DND-41 (cell line): Measurements from ENCODE around the gene CBY1.

Experiments
- ATAC-seq: fragments of 200-7000 bp; cut with Tn5 transposase; 3 replicates; pipeline ENCODE4 v1.9.1; 2021; ENCODE audit warnings: low read depth; ENCODE audit not compliant: insufficient read depth
- DNase-seq: peaks from one replicate; pipeline ENCODE4 v3.0.0-alpha.2; 2020
- H2AFZ ChIP-seq: 2 replicates; pipeline ENCODE4 v1.6.0; 2012; ENCODE audit warnings: low read depth, low read length
- H3K27ac ChIP-seq: 2 replicates; pipeline ENCODE4 v1.5.1; 2012; ENCODE audit warnings: low read length, inconsistent platforms
- H3K27me3 ChIP-seq: fragments of 200-600 bp; sonication (generic); 2 replicates; pipeline ENCODE4 v1.6.0; 2012; ENCODE audit warnings: low read length, mild to moderate bottlenecking, inconsistent platforms; ENCODE audit not compliant: insufficient read depth, poor library complexity
- H3K36me3 ChIP-seq: 2 replicates; pipeline ENCODE4 v1.5.1; 2012; ENCODE audit warnings: low read length, inconsistent platforms; ENCODE audit not compliant: insufficient read depth
- H3K4me1 ChIP-seq: 2 replicates; pipeline ENCODE4 v1.5.1; 2012; ENCODE audit warnings: mild to moderate bottlenecking, low read length; ENCODE audit not compliant: insufficient read depth
- H3K4me2 ChIP-seq: 2 replicates; pipeline ENCODE4 v1.6.0; 2012; ENCODE audit warnings: mild to moderate bottlenecking, moderate library complexity, low read length, inconsistent platforms; ENCODE audit not compliant: insufficient read depth
- H3K4me3 ChIP-seq, 2 experiments: fragments of 200-600 bp in 1 of 2; shearing (Covaris generic) in 1 of 2; 2 replicates each; pipeline ENCODE4 v1.5.1; 2012 to 2016; ENCODE audit warnings: inconsistent platforms in 2 of 2, low read length in 2 of 2, mild to moderate bottlenecking in 2 of 2, low read depth in 1 of 2, moderate library complexity in 1 of 2
- H3K79me2 ChIP-seq: 2 replicates; pipeline ENCODE4 v1.6.0; 2012; ENCODE audit warnings: low read length, inconsistent platforms; ENCODE audit not compliant: insufficient read depth
- H3K9ac ChIP-seq: 2 replicates; pipeline ENCODE4 v1.6.0; 2012; ENCODE audit warnings: low read depth, mild to moderate bottlenecking, inconsistent platforms, low read length, moderate library complexity
- H3K9me3 ChIP-seq: 2 replicates; pipeline ENCODE4 v1.5.1; 2012; ENCODE audit warnings: low read length, moderate library complexity, mild to moderate bottlenecking, inconsistent platforms; ENCODE audit not compliant: insufficient read depth, severe bottlenecking
- H4K20me1 ChIP-seq: 2 replicates; pipeline ENCODE4 v1.6.0; 2012; ENCODE audit warnings: low read length; ENCODE audit not compliant: insufficient read depth
- CTCF ChIP-seq: IDR thresholded peaks from 2 replicates; pipeline ENCODE4 v1.5.1; 2012; ENCODE audit warnings: borderline replicate concordance, low read length, moderate library complexity, mild to moderate bottlenecking; ENCODE audit not compliant: poor library complexity, severe bottlenecking; ENCODE audit errors: extremely low read depth
- EZH2 ChIP-seq: IDR thresholded peaks from 3 replicates; pipeline ENCODE4 v1.6.1; 2012; ENCODE audit warnings: borderline replicate concordance, low read depth, mild to moderate bottlenecking, moderate library complexity, low read length, inconsistent platforms; ENCODE audit not compliant: severe bottlenecking

The CBY1 gene

DNA sequence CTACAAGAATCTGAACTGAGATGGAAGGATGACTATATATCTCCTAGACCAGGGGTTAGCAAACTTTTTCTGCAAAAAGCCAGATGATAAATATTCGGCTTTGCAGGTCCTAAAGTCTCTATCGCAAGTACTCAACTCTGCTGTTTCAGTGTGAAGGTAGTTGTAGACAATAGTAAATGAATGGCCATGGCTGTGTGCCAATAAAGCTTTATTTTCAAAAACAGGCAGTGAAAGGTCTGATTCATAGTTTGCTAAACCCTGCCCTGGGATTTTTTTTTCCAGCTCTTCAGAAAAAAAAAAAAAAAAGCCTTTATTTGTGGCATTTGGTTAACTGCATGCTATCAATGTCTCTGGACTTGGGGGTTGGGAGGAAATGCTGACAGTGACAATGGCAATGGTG is 37.8 kb upstream of the CBY1 start:
- Histone ChIP-seq H3K27me3 (no peaks in the 10 kb centered on the region), H3K9me3 (no peaks in the 10 kb centered on the region), H3K79me2 (no peaks in the 10 kb centered on the region), H3K27ac (no peak overlapping the region), H3K4me1 (no peaks in the 10 kb centered on the region), H4K20me1 (no peaks in the 10 kb centered on the region), H3K36me3 (no peaks in the 10 kb centered on the region), H3K4me2 (no peak overlapping the region), H2AFZ (no peak overlapping the region), H3K9ac (no peak overlapping the region), H3K4me3 (no peak overlapping the region)
- ATAC-seq = no peak
- no peak for TF ChIP-seq EZH2
- no peak for TF ChIP-seq CTCF
- DNase-seq = no peak

DNA sequence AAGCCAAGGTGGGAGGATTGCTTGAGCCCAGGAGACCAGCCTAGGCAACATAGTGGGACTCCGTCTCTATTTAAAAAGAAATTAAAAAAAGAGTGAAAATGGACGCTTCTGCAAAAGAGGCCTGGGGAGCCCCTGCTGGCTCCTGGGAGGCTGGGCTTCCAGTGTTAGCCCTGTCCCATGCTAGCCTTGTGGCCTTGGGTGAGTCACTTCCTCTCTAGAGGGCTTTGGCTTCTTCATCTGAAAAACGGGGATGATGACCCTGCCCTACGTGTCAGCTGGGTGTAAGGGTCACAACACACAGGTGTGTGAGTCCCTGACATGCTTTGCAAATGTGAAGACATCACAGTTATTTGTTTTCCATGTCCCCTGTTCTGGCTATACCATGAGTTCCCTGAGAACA is 33.1 kb upstream of the CBY1 start:
- Histone ChIP-seq H4K20me1 (no peaks in the 10 kb centered on the region), H3K4me1 (no peaks in the 10 kb centered on the region), H3K36me3 (no peaks in the 10 kb centered on the region), H3K9me3 (no peaks in the 10 kb centered on the region), H3K27ac (no peak overlapping the region), H3K9ac (no peak overlapping the region), H3K79me2 (no peaks in the 10 kb centered on the region), H3K4me2 (no peak overlapping the region), H3K4me3 (no peak overlapping the region), H3K27me3 (no peaks in the 10 kb centered on the region), H2AFZ (no peak overlapping the region)
- TF ChIP-seq CTCF = no peak
- ATAC-seq = no peak
- DNase-seq = no peak

DNA sequence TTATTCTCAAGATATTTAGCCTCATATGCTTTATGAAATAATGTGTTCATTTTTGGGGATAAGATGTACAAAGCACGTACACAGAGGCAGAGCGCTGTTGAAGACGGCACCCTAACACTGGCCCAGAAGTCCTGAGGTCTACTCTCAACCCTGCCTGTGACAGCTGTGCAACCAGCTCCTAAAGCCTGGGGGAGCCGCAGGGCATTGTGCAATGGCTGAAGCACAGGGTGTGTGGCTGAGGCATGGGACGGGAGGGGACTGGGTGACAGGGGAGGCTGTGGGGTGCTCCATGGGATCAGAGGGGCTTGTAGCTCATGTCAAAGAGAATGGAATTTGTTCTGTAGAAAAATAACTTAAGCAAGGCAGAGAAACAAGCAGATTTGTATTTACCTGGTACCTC is 28.0 kb upstream of the CBY1 start:
- Histone ChIP-seq H3K27me3 (no peaks in the 10 kb centered on the region), H3K79me2 (no peaks in the 10 kb centered on the region), H3K27ac (no peak overlapping the region), H4K20me1 (no peaks in the 10 kb centered on the region), H2AFZ (no peak overlapping the region), H3K9ac (no peak overlapping the region), H3K9me3 (no peaks in the 10 kb centered on the region), H3K4me2 (no peak overlapping the region), H3K36me3 (no peaks in the 10 kb centered on the region; the same call in 1 of the 2 replicates), H3K4me1 (no peaks in the 10 kb centered on the region; the same call in 1 of the 2 replicates), H3K4me3 (no peak overlapping the region)
- TF ChIP-seq CTCF = no peak
- TF ChIP-seq EZH2 = no peak
- no peak for ATAC-seq
- DNase-seq = no peak

DNA sequence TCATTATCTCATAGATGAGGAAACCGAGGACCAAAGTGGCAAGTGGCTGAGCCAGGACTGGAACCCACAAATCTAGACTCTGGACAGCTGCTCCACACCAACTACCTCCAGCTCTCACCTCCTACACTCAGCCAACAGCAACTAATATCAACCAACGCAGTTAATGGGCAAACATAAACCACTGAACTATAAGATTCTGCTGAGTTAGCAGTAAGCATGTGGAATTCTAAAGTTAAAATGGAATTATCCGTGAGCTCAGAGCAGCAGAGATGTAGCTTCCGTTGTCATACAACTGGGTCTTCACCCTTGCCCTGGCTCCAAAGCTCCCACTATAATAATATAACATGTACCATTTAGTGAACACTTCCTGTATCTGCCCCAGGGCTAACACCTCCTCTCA is 27.3 kb upstream of the CBY1 start:
- Histone ChIP-seq H2AFZ (no peak overlapping the region), H3K27ac (no peak overlapping the region), H3K79me2 (no peaks in the 10 kb centered on the region), H3K36me3 (no peaks in the 10 kb centered on the region; the same call in 1 of the 2 replicates), H3K27me3 (no peaks in the 10 kb centered on the region), H3K4me1 (no peaks in the 10 kb centered on the region; the same call in 1 of the 2 replicates), H3K9ac (no peak overlapping the region), H3K4me3 (no peak overlapping the region), H4K20me1 (no peaks in the 10 kb centered on the region), H3K4me2 (no peak overlapping the region), H3K9me3 (no peaks in the 10 kb centered on the region)
- TF ChIP-seq CTCF (no peak), EZH2 (no peak)
- no peak for DNase-seq
- no peak for ATAC-seq
